GM23338 (cell line): Measurements from ENCODE around the gene GRID2. TPM values are rescaled to one million over a fixed set of nuclear protein-coding genes. Genes with fewer than 3 reads are reported as not detected.

Experiments
- CREB1 ChIP-seq: fragments of 250-450 bp; sonication (Bioruptor Pico); IDR thresholded peaks from 2 replicates; pipeline ENCODE4 v1.5.0; 2020; ENCODE audit warnings: low read depth, mild to moderate bottlenecking, moderate library complexity
- CTCF ChIP-seq, 2 experiments: fragments of 200-600 bp in 1 of 2; sonication (generic) in 1 of 2; conservative IDR thresholded peaks; 2 replicates each; pipeline versions ENCODE4 v1.5.1 to v1.6.1; 2016 to 2017; ENCODE audit warnings: antibody characterized with exemption in 2 of 2, low read depth in 2 of 2, mild to moderate bottlenecking in 2 of 2, moderate library complexity in 1 of 2
- EZH2 ChIP-seq: fragments of 200-600 bp; sonication (generic); IDR thresholded peaks from one replicate; pipeline ENCODE4 v1.8.0; 2017; ENCODE audit warnings: antibody characterized with exemption, mild to moderate bottlenecking, low read depth; ENCODE audit not compliant: unreplicated experiment
- EZH2phosphoT487 ChIP-seq: fragments of 200-600 bp; sonication (generic); IDR thresholded peaks from one replicate; pipeline ENCODE4 v1.8.1; 2018; ENCODE audit warnings: antibody characterized with exemption; ENCODE audit not compliant: unreplicated experiment
- JUNB ChIP-seq: IDR thresholded peaks from one replicate; pipeline ENCODE4 v1.6.1; 2016; ENCODE audit warnings: antibody characterized with exemption; ENCODE audit not compliant: unreplicated experiment
- NANOG ChIP-seq: IDR thresholded peaks from 2 replicates; pipeline ENCODE4 v1.6.1; 2016; ENCODE audit warnings: antibody characterized with exemption, borderline replicate concordance
- STAT1 ChIP-seq: IDR thresholded peaks from one replicate; pipeline ENCODE4 v1.6.1; 2016; ENCODE audit warnings: antibody characterized with exemption; ENCODE audit not compliant: unreplicated experiment
- ZNF114 ChIP-seq: fragments of 250-450 bp; sonication (Bioruptor Pico); IDR thresholded peaks from 2 replicates; pipeline ENCODE4 v1.5.0; 2020; ENCODE audit warnings: mild to moderate bottlenecking, moderate library complexity
- ZNF331 ChIP-seq: fragments of 250-450 bp; sonication (Bioruptor Pico); IDR thresholded peaks from 2 replicates; pipeline ENCODE4 v1.5.0; 2020; ENCODE audit warnings: low read depth, mild to moderate bottlenecking, moderate library complexity
- ZNF462 ChIP-seq: fragments of 250-450 bp; sonication (Bioruptor Pico); IDR thresholded peaks from 2 replicates; pipeline ENCODE4 v1.5.0; 2020; ENCODE audit warnings: mild to moderate bottlenecking, moderate library complexity
- polyA plus RNA-seq: library from polyadenylated mRNA; unstranded; fragments of >200 nt; fragmentation: Nextera tagmentation; extraction: Ambion mirVana; gene quantifications from 2 replicates; pipeline ENCODE4 v1.2.1, GENCODE V29; 2016
- total RNA-seq: library from RNA; depleted of rRNA; stranded (reverse); fragments of >200 nt; shearing (Covaris generic); gene quantifications from 2 replicates; pipeline ENCODE4 v1.2.3, GENCODE V29; 2014

The GRID2 gene
- total and polyA plus RNA-seq, 2 experiments from 2014 or later: 19.9 to 65.4 TPM

- TF ChIP-seq ZNF462 (CRISPR knock-in tag) (no peak), ZNF331 (CRISPR knock-in tag) (no peak), STAT1 (no peak), JUNB (no peak), ZNF114 (no peak), EZH2phosphoT487 (no peak), EZH2 (no peak), CREB1 (CRISPR knock-in tag) (no peak), NANOG (no peak), CTCF (conservative IDR thresholded peaks at IDR 0.05; ENCODE audit: low read depth in 2 of 2) (no peak)
These were observed 1051.6 kb downstream of the GRID2 start (continued) for GRCh38 chr4:93355411-93355810.
